ENCODE data around the gene CASP14. TPM values are rescaled to one million over a fixed set of nuclear protein-coding genes. Genes with fewer than 3 reads are reported as not detected.

Gene CASP14
- total and polyA plus RNA-seq, 2 of the 13 experiments (the other 11 are each of a cell fraction or from before 2014, with no cell fraction given): not detected

GRCh38 chr19:15072930-15073647, 23.8 kb downstream of the CASP14 start (continued):
- TF ChIP-seq ZBED4 (CRISPR knock-in tag; IDR thresholded peaks at IDR 0.05; ENCODE audit: borderline replicate concordance) (no peak), SIX4 (CRISPR knock-in tag; IDR thresholded peaks at IDR 0.05) (no peak), FLYWCH1 (CRISPR knock-in tag; IDR thresholded peaks at IDR 0.05) (no peak), ZNF652 (CRISPR knock-in tag; IDR thresholded peaks at IDR 0.05; ENCODE audit: borderline replicate concordance, low read depth) (no peak), PAXIP1 (CRISPR knock-in tag; conservative IDR thresholded peaks at IDR 0.05) (peak; percentile 76), MLX (CRISPR knock-in tag; IDR thresholded peaks at IDR 0.05) (0 out of 2 replicates have a peak, but pooled peaks have one; percentile 43), SRY (CRISPR knock-in tag; IDR thresholded peaks at IDR 0.05) (no peak), ERF (CRISPR knock-in tag; IDR thresholded peaks at IDR 0.05) (0 out of 2 replicates have a peak, but pooled peaks have one; percentile 20), LBX2 (CRISPR knock-in tag; IDR thresholded peaks at IDR 0.05; ENCODE audit: borderline replicate concordance) (no peak), NONO (IDR thresholded peaks at IDR 0.05) (no peak), NONO (CRISPR knock-in tag; conservative IDR thresholded peaks at IDR 0.05) (0 out of 2 replicates have a peak, but pooled peaks have one; percentile 24), GRHL1 (CRISPR knock-in tag; conservative IDR thresholded peaks at IDR 0.05) (no peak), NFIB (CRISPR knock-in tag; IDR thresholded peaks at IDR 0.05; ENCODE audit: borderline replicate concordance) (no peak), RFX3 (CRISPR knock-in tag; IDR thresholded peaks at IDR 0.05) (no peak), JUNB (CRISPR knock-in tag; IDR thresholded peaks at IDR 0.05; ENCODE audit: borderline replicate concordance) (no peak), GLMP (CRISPR knock-in tag; IDR thresholded peaks at IDR 0.05; ENCODE audit: borderline replicate concordance) (no peak)
